GM10266 (cell line): ENCODE data around the gene OAS1.

ENCODE experiments used
- DNase-seq: peaks from one replicate; pipeline ENCODE4 v3.0.0; 2012; ENCODE audit errors: extremely low spot score
- TF ChIP-seq, protein P1 (sequence below): IDR thresholded peaks from 2 replicates; pipeline ENCODE4 v1.5.1; 2012; ENCODE audit warnings: mild to moderate bottlenecking, low read depth; ENCODE audit not compliant: control insufficient read depth, insufficient read depth; ENCODE audit errors: missing control alignments

Gene OAS1

DNA sequence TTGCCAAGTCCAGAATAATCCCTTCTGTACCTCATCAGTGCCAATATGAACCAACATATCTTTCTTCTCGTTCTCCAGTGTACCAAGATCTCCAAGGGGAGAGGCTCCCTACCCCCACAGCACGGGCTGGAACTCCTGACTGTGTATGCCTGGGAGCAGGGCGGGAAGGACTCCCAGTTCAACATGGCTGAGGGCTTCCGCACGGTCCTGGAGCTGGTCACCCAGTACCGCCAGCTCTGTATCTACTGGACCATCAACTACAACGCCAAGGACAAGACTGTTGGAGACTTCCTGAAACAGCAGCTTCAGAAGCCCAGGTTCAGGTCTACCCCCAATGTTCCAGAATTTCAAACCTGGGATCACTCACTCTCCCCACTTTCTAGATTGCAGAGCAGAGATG, 61.1 kb downstream of the OAS1 start:
- DNase-seq = no peak
- TF ChIP-seq, protein P1, sequence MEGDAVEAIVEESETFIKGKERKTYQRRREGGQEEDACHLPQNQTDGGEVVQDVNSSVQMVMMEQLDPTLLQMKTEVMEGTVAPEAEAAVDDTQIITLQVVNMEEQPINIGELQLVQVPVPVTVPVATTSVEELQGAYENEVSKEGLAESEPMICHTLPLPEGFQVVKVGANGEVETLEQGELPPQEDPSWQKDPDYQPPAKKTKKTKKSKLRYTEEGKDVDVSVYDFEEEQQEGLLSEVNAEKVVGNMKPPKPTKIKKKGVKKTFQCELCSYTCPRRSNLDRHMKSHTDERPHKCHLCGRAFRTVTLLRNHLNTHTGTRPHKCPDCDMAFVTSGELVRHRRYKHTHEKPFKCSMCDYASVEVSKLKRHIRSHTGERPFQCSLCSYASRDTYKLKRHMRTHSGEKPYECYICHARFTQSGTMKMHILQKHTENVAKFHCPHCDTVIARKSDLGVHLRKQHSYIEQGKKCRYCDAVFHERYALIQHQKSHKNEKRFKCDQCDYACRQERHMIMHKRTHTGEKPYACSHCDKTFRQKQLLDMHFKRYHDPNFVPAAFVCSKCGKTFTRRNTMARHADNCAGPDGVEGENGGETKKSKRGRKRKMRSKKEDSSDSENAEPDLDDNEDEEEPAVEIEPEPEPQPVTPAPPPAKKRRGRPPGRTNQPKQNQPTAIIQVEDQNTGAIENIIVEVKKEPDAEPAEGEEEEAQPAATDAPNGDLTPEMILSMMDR = no peak
